ENCODE results near the gene MYO9B. TPM values are rescaled to one million over a fixed set of nuclear protein-coding genes. Genes with fewer than 3 reads are reported as not detected.
A peak's percentile ranks its signal among the peaks of the same experiment; 100 is the strongest.

MYO9B gene
- total and polyA plus RNA-seq, 9 of the 15 experiments (the other 6 are each of a cell fraction or from before 2014, with no cell fraction given): 2.4 to 77.6 (median 23.0) TPM

GRCh38 chr19:17095141-17095919 is 19.8 kb downstream of the MYO9B start (continued):
- no peak for TF ChIP-seq CHCHD3 (CRISPR knock-in tag; IDR thresholded peaks at IDR 0.05)
- TF ChIP-seq, protein P1, sequence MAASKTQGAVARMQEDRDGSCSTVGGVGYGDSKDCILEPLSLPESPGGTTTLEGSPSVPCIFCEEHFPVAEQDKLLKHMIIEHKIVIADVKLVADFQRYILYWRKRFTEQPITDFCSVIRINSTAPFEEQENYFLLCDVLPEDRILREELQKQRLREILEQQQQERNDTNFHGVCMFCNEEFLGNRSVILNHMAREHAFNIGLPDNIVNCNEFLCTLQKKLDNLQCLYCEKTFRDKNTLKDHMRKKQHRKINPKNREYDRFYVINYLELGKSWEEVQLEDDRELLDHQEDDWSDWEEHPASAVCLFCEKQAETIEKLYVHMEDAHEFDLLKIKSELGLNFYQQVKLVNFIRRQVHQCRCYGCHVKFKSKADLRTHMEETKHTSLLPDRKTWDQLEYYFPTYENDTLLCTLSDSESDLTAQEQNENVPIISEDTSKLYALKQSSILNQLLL (CRISPR knock-in tag; IDR thresholded peaks at IDR 0.05; ENCODE audit: borderline replicate concordance): no peak
- TF ChIP-seq ZKSCAN8 (CRISPR knock-in tag; IDR thresholded peaks at IDR 0.05): peak; percentile 23; the same call in 1 of the 2 replicates
- TF ChIP-seq MTA3 (IDR thresholded peaks at IDR 0.05; ENCODE audit: borderline replicate concordance): no peak
- TF ChIP-seq USF1 (CRISPR knock-in tag; IDR thresholded peaks at IDR 0.05): no peak
- TF ChIP-seq CAMTA2 (CRISPR knock-in tag; conservative IDR thresholded peaks at IDR 0.05): no peak
- no peak for TF ChIP-seq BCOR (IDR thresholded peaks at IDR 0.05)
- peak; percentile 84 to 94; a peak in 3 of 4 replicates for TF ChIP-seq SRF (CRISPR knock-in tag; IDR thresholded peaks at IDR 0.05)
- TF ChIP-seq TCF15 (CRISPR knock-in tag; IDR thresholded peaks at IDR 0.05): no peak
- peak; percentile 33; the same call in 1 of the 2 replicates for TF ChIP-seq EP300 (IDR thresholded peaks at IDR 0.05; ENCODE audit: low read length)
- TF ChIP-seq ZC3H8 (IDR thresholded peaks at IDR 0.05): no peak
- no peak for TF ChIP-seq ZBTB17 (CRISPR knock-in tag; IDR thresholded peaks at IDR 0.05)
- TF ChIP-seq NR3C1 (CRISPR knock-in tag; IDR thresholded peaks at IDR 0.05): no peak
- TF ChIP-seq ATF7 (IDR thresholded peaks at IDR 0.05): peak; percentile 33; the same call in 1 of the 2 replicates
- TF ChIP-seq FOXJ2 (tag; IDR thresholded peaks at IDR 0.05): 0 out of 2 replicates have a peak, but pooled peaks have one; percentile 70
- TF ChIP-seq DIDO1 (tag; IDR thresholded peaks at IDR 0.05; ENCODE audit: low read depth): no peak
- TF ChIP-seq JUN (IDR thresholded peaks at IDR 0.05; ENCODE audit: borderline replicate concordance, low read depth, low read length): no peak
- TF ChIP-seq JUN (CRISPR knock-in tag; IDR thresholded peaks at IDR 0.05; ENCODE audit: borderline replicate concordance): no peak
- TF ChIP-seq, protein P2, sequence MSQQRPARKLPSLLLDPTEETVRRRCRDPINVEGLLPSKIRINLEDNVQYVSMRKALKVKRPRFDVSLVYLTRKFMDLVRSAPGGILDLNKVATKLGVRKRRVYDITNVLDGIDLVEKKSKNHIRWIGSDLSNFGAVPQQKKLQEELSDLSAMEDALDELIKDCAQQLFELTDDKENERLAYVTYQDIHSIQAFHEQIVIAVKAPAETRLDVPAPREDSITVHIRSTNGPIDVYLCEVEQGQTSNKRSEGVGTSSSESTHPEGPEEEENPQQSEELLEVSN (IDR thresholded peaks at IDR 0.05; ENCODE audit: borderline replicate concordance in 1 of 2, extremely low read depth in 1 of 2, insufficient read depth in 1 of 2, insufficient read length in 1 of 2, low read depth in 1 of 2, low read length in 1 of 2, poor library complexity in 1 of 2, severe bottlenecking in 1 of 2): peak in 1 of 2 experiments; percentile 51
- no peak for TF ChIP-seq ATF6 (CRISPR knock-in tag; IDR thresholded peaks at IDR 0.05)
- no peak for TF ChIP-seq CSDE1 (IDR thresholded peaks at IDR 0.05)
- no peak for TF ChIP-seq ELF1 (tag; IDR thresholded peaks at IDR 0.05)
- TF ChIP-seq POLR3A (IDR thresholded peaks at IDR 0.05; ENCODE audit: borderline replicate concordance, extremely low read depth, insufficient read depth, insufficient read length): no peak
